ENCODE results near the gene RGS6.

RGS6 gene

GRCh38 chr14:71961972-71962371 lies 29.7 kb downstream of the RGS6 start:
- in situ Hi-C loops (cut with MboI; ENCODE audit: low pct_unique_long_range_greater_than_20kb, low sequenced_read_pairs, unreplicated experiment) = no loop called here

GRCh38 chr14:71964716-71965115 lies 32.5 kb downstream of the RGS6 start:
- TF ChIP-seq CTCF (IDR thresholded peaks at IDR 0.05; ENCODE audit: extremely low read depth, insufficient read depth, missing control alignments) = no peak
- DNase-seq (ENCODE audit: low spot score) = no peak
- in situ Hi-C loops (cut with MboI; ENCODE audit: low pct_unique_long_range_greater_than_20kb, low sequenced_read_pairs, unreplicated experiment) = no loop called here

More at GRCh38 chr14:71961972-71962371, 29.7 kb downstream of the RGS6 start:
- DNase-seq (ENCODE audit: low spot score) = no peak
- TF ChIP-seq CTCF (IDR thresholded peaks at IDR 0.05; ENCODE audit: extremely low read depth, insufficient read depth, missing control alignments) = no peak

- no peak for DNase-seq (ENCODE audit: low spot score)
- in situ Hi-C loops (cut with MboI; ENCODE audit: low pct_unique_long_range_greater_than_20kb, low sequenced_read_pairs, unreplicated experiment) = no loop called here
- no peak for TF ChIP-seq CTCF (IDR thresholded peaks at IDR 0.05; ENCODE audit: extremely low read depth, insufficient read depth, missing control alignments)
These were observed 34.3 kb downstream of the RGS6 start for GRCh38 chr14:71966528-71966927.

GRCh38 chr14:71967704-71968103 lies 35.5 kb downstream of the RGS6 start:
- in situ Hi-C loops (cut with MboI; ENCODE audit: low pct_unique_long_range_greater_than_20kb, low sequenced_read_pairs, unreplicated experiment) = no loop called here

GRCh38 chr14:71970272-71970671 lies 38.0 kb downstream of the RGS6 start:
- in situ Hi-C loops (cut with MboI; ENCODE audit: low pct_unique_long_range_greater_than_20kb, low sequenced_read_pairs, unreplicated experiment) = no loop called here
- TF ChIP-seq CTCF (IDR thresholded peaks at IDR 0.05; ENCODE audit: extremely low read depth, insufficient read depth, missing control alignments) = no peak
- DNase-seq (ENCODE audit: low spot score) = no peak

More at GRCh38 chr14:71967704-71968103, 35.5 kb downstream of the RGS6 start:
- TF ChIP-seq CTCF (IDR thresholded peaks at IDR 0.05; ENCODE audit: extremely low read depth, insufficient read depth, missing control alignments) = no peak
- DNase-seq (ENCODE audit: low spot score) = no peak

GRCh38 chr14:71985538-71986189 lies 53.4 kb downstream of the RGS6 start:
- no peak for DNase-seq (ENCODE audit: low spot score)
- TF ChIP-seq CTCF (IDR thresholded peaks at IDR 0.05; ENCODE audit: extremely low read depth, insufficient read depth, missing control alignments) = no peak
- in situ Hi-C loops (cut with MboI; ENCODE audit: low pct_unique_long_range_greater_than_20kb, low sequenced_read_pairs, unreplicated experiment) = no loop called here

Data from GM13977 (cell line).